ENCODE data around the gene KNTC1.

The KNTC1 gene

DNA sequence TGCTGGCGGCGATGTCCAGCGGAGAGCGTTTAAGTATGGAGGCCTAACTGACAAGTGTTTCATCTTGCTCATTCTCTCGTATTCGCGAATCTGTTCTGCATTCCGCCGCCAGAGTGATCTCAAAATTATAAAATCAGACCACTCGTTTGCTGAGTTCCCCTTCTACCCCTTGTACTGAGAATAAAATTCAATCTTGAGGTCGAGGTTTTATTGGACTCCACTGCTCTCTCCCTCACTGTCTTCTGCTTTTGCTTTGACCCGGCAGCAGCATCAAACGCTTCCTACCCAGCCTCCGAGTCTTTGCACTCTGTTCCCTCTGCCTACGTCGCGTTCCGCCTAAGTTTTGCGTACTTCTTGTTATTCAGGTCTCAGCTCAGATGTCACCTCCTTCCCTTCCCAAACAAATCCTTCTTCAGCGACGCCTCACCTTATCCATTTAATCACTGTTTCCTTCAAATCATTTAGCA, 462 bp downstream of the KNTC1 start:
- peak overlapping the region; percentile 87 for H3K4me3 ChIP-seq (ENCODE audit: low read length)
- peaks cover 61% of the 10 kb centered on the region for H3K36me3 ChIP-seq (replicated peaks; ENCODE audit: low read depth, low read length)
- peak overlapping the region; percentile 92 for H3K9ac ChIP-seq (ENCODE audit: low read length)
- peaks cover 54% of the 10 kb centered on the region for H3K4me1 ChIP-seq (ENCODE audit: low read length)
- peak overlapping the region; percentile 91 for H3K27ac ChIP-seq (ENCODE audit: low read length)
- TF ChIP-seq EZH2phosphoT487 (IDR thresholded peaks at IDR 0.05; ENCODE audit: low read depth), result no peak
- TF ChIP-seq, protein P1, sequence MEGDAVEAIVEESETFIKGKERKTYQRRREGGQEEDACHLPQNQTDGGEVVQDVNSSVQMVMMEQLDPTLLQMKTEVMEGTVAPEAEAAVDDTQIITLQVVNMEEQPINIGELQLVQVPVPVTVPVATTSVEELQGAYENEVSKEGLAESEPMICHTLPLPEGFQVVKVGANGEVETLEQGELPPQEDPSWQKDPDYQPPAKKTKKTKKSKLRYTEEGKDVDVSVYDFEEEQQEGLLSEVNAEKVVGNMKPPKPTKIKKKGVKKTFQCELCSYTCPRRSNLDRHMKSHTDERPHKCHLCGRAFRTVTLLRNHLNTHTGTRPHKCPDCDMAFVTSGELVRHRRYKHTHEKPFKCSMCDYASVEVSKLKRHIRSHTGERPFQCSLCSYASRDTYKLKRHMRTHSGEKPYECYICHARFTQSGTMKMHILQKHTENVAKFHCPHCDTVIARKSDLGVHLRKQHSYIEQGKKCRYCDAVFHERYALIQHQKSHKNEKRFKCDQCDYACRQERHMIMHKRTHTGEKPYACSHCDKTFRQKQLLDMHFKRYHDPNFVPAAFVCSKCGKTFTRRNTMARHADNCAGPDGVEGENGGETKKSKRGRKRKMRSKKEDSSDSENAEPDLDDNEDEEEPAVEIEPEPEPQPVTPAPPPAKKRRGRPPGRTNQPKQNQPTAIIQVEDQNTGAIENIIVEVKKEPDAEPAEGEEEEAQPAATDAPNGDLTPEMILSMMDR (IDR thresholded peaks at IDR 0.05; ENCODE audit: low read depth, low read length), result no peak
- peak overlapping the region; percentile 83 for H3K4me2 ChIP-seq (ENCODE audit: low read length)
- H3K27me3 ChIP-seq (ENCODE audit: low read depth, low read length), result no peaks in the 10 kb centered on the region
- peaks cover 87% of the 10 kb centered on the region for H3K79me2 ChIP-seq (ENCODE audit: low read length)
- no peaks in the 10 kb centered on the region; the same call in 1 of the 2 replicates for H3K9me3 ChIP-seq (ENCODE audit: insufficient read depth, low read length)
- H4K20me1 ChIP-seq (ENCODE audit: insufficient read depth, low read length), result peaks cover 31% of the 10 kb centered on the region
- no peak overlapping the region for H2AFZ ChIP-seq (ENCODE audit: low read depth, low read length)

DNA sequence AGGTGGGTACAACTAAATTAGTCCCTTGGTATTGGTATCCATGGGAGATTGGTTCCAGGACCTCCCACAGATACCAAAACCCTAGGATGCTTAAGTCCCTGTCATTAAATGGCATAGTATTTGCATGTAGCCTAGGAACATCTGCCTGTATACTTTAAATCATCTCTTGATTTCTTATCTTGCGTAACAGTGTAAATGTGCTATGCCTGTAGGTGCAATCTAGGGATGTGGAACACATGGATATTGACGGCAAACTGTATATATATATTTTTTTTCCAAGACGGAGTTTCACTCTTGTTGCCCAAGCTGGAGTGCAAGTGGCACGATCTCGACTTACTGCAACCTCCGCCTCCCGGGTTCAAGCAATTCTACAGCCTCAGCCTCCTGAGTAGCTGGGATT, 1.5 kb downstream of the KNTC1 start:
- Histone ChIP-seq H3K79me2 (ENCODE audit: low read length) (peaks cover 86% of the 10 kb centered on the region), H3K27me3 (ENCODE audit: low read depth, low read length) (no peaks in the 10 kb centered on the region), H4K20me1 (ENCODE audit: insufficient read depth, low read length) (peaks cover 27% of the 10 kb centered on the region), H3K4me3 (ENCODE audit: low read length) (peak overlapping the region; percentile 87), H3K4me1 (ENCODE audit: low read length) (peaks cover 43% of the 10 kb centered on the region), H3K36me3 (replicated peaks; ENCODE audit: low read depth, low read length) (peaks cover 60% of the 10 kb centered on the region), H3K9me3 (ENCODE audit: insufficient read depth, low read length) (no peaks in the 10 kb centered on the region; the same call in 1 of the 2 replicates), H2AFZ (ENCODE audit: low read depth, low read length) (no peak overlapping the region), H3K4me2 (ENCODE audit: low read length) (peak overlapping the region; percentile 83), H3K27ac (ENCODE audit: low read length) (peak overlapping the region; percentile 91), H3K9ac (ENCODE audit: low read length) (peak overlapping the region; percentile 92)
- no peak for TF ChIP-seq EZH2phosphoT487 (IDR thresholded peaks at IDR 0.05; ENCODE audit: low read depth)
- TF ChIP-seq, protein P1 (IDR thresholded peaks at IDR 0.05; ENCODE audit: low read depth, low read length), result no peak

DNA sequence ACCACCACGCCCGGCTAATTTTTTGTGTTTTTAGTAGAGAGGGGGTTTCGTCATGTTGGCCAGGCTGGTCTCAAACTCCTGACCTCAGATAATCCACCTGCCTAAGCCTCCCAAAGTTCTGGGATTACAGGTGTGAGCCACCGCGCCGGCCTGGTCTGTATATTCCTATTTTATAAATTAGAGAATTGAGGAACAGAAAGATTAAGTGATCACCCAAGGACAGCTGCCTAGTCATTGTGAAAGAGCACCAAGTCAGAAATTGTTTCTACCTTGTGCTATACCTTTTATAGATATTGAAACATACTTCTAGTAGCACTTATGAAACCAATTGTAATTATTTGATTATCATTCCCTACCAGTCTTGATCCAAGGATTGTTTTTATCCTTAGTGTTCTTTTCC, 1.9 kb downstream of the KNTC1 start:
- no peaks in the 10 kb centered on the region for H3K27me3 ChIP-seq (ENCODE audit: low read depth, low read length)
- peak overlapping the region; percentile 87 for H3K4me3 ChIP-seq (ENCODE audit: low read length)
- H3K4me2 ChIP-seq (ENCODE audit: low read length), result peak overlapping the region; percentile 83
- H3K27ac ChIP-seq (ENCODE audit: low read length), result peak overlapping the region; percentile 91
- peak overlapping the region; percentile 38; the same call in 1 of the 2 replicates for H3K9ac ChIP-seq (ENCODE audit: low read length)
- H3K36me3 ChIP-seq (replicated peaks; ENCODE audit: low read depth, low read length), result peaks cover 60% of the 10 kb centered on the region
- no peak for TF ChIP-seq EZH2phosphoT487 (IDR thresholded peaks at IDR 0.05; ENCODE audit: low read depth)
- TF ChIP-seq, protein P1 (IDR thresholded peaks at IDR 0.05; ENCODE audit: low read depth, low read length), result no peak
- H3K79me2 ChIP-seq (ENCODE audit: low read length), result peaks cover 86% of the 10 kb centered on the region
- peaks cover 39% of the 10 kb centered on the region for H3K4me1 ChIP-seq (ENCODE audit: low read length)
- no peak overlapping the region for H2AFZ ChIP-seq (ENCODE audit: low read depth, low read length)
- peaks cover 23% of the 10 kb centered on the region for H4K20me1 ChIP-seq (ENCODE audit: insufficient read depth, low read length)
- no peaks in the 10 kb centered on the region; the same call in 1 of the 2 replicates for H3K9me3 ChIP-seq (ENCODE audit: insufficient read depth, low read length)

DNA sequence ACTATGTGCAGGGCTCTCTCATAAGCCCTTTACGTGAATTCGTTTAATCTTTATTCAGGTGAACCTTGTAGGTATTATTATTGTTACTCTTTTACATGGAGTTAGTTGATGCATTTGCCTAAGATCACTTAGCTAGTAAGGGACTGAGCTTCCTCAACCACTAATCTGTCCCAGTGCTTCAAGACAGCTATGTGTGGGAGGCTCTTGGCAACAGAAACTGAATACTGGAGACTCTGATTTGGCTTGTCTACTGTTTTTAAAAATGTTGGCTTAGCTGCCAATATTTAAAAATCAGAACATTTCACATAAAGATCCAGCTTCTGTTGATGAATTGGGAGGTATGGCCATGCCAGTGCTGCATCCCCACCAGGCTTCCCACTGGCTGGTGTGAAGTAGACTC, 6.8 kb downstream of the KNTC1 start:
- H4K20me1 ChIP-seq (ENCODE audit: insufficient read depth, low read length), result peaks cover 8% of the 10 kb centered on the region; the same call in 1 of the 2 replicates
- no peak overlapping the region for H3K4me3 ChIP-seq (ENCODE audit: low read length)
- H3K4me2 ChIP-seq (ENCODE audit: low read length), result no peak overlapping the region
- no peak overlapping the region for H2AFZ ChIP-seq (ENCODE audit: low read depth, low read length)
- no peak overlapping the region for H3K27ac ChIP-seq (ENCODE audit: low read length)
- no peaks in the 10 kb centered on the region for H3K9me3 ChIP-seq (ENCODE audit: insufficient read depth, low read length)
- peaks cover 23% of the 10 kb centered on the region for H3K4me1 ChIP-seq (ENCODE audit: low read length)
- H3K9ac ChIP-seq (ENCODE audit: low read length), result no peak overlapping the region
- H3K79me2 ChIP-seq (ENCODE audit: low read length), result peaks cover 47% of the 10 kb centered on the region
- no peaks in the 10 kb centered on the region for H3K27me3 ChIP-seq (ENCODE audit: low read depth, low read length)
- TF ChIP-seq EZH2phosphoT487 (IDR thresholded peaks at IDR 0.05; ENCODE audit: low read depth), result no peak
- TF ChIP-seq, protein P1 (IDR thresholded peaks at IDR 0.05; ENCODE audit: low read depth, low read length), result no peak
- H3K36me3 ChIP-seq (replicated peaks; ENCODE audit: low read depth, low read length), result peaks cover 60% of the 10 kb centered on the region
